ENCODE measurements around the gene TMEM163.
"Not testable (repeated sequence)": the region's sequence is repeated elsewhere in the genome, so short reads cannot be mapped to it uniquely, and the experiment has no call there.

Gene TMEM163

GRCh38 chr2:134501476-134502091 is 217.2 kb downstream of the TMEM163 start:
- FAIRE-seq (no peak), DNase-seq (ENCODE audit: insufficient read length, low spot score) (no peak)

- DNase-seq (ENCODE audit: insufficient read length, low spot score) = no peak
- FAIRE-seq = no peak
Observed at GRCh38 chr2:134500211-134500935, 218.4 kb downstream of the TMEM163 start.

GRCh38 chr2:134499307-134499926 is 219.4 kb downstream of the TMEM163 start:
- FAIRE-seq (no peak), DNase-seq (ENCODE audit: insufficient read length, low spot score) (no peak)

GRCh38 chr2:134498654-134499053 is 220.1 kb downstream of the TMEM163 start:
- no peak for FAIRE-seq
- no peak for DNase-seq (ENCODE audit: insufficient read length, low spot score)

- no peak for FAIRE-seq
- no peak for DNase-seq (ENCODE audit: insufficient read length, low spot score)
Observed at GRCh38 chr2:134493797-134494196, 225.0 kb downstream of the TMEM163 start.

GRCh38 chr2:134491771-134492441 is 226.9 kb downstream of the TMEM163 start:
- FAIRE-seq = no peak
- no peak for DNase-seq (ENCODE audit: insufficient read length, low spot score)

GRCh38 chr2:134491022-134491421 is 227.8 kb downstream of the TMEM163 start:
- DNase-seq (ENCODE audit: insufficient read length, low spot score) = no peak
- FAIRE-seq = no peak

GRCh38 chr2:134490559-134490958 is 228.2 kb downstream of the TMEM163 start:
- FAIRE-seq = no peak
- DNase-seq (ENCODE audit: insufficient read length, low spot score) = no peak

- DNase-seq (ENCODE audit: insufficient read length, low spot score) (no peak), FAIRE-seq (no peak)
Observed at GRCh38 chr2:134489732-134490384, 228.9 kb downstream of the TMEM163 start.

- DNase-seq (ENCODE audit: insufficient read length, low spot score) (no peak), FAIRE-seq (no peak)
Observed at GRCh38 chr2:134482766-134483340, 235.9 kb downstream of the TMEM163 start.

- FAIRE-seq = no peak
- no peak for DNase-seq (ENCODE audit: insufficient read length, low spot score)
Observed at GRCh38 chr2:134482131-134482723, 236.6 kb downstream of the TMEM163 start.

GRCh38 chr2:134479696-134480330 is 239.0 kb downstream of the TMEM163 start:
- FAIRE-seq = no peak
- no peak for DNase-seq (ENCODE audit: insufficient read length, low spot score)

GRCh38 chr2:134476982-134477381 is 241.8 kb downstream of the TMEM163 start:
- DNase-seq (ENCODE audit: insufficient read length, low spot score); FAIRE-seq: not testable (repeated sequence)

- no peak for DNase-seq (ENCODE audit: insufficient read length, low spot score)
- no peak for FAIRE-seq
Observed at GRCh38 chr2:134470561-134471168, 248.1 kb downstream of the TMEM163 start.

- FAIRE-seq (no peak), DNase-seq (ENCODE audit: insufficient read length, low spot score) (no peak)
Observed at GRCh38 chr2:134469516-134470115, 249.2 kb downstream of the TMEM163 start.

- no peak for DNase-seq (ENCODE audit: insufficient read length, low spot score)
- no peak for FAIRE-seq
Observed at GRCh38 chr2:134468776-134469175, 250.0 kb downstream of the TMEM163 start.

- FAIRE-seq (no peak), DNase-seq (ENCODE audit: insufficient read length, low spot score) (no peak)
Observed at GRCh38 chr2:134468164-134468563, 250.6 kb downstream of the TMEM163 start.

- no peak for FAIRE-seq
- peak; percentile 28 for DNase-seq (ENCODE audit: insufficient read length, low spot score)
Observed at GRCh38 chr2:134466141-134466540, 252.7 kb downstream of the TMEM163 start.

All from GM19239 (cell line).